ENCODE data around the gene SUPT20HL1.
"Not testable (repeated sequence)": the region's sequence is repeated elsewhere in the genome, so short reads cannot be mapped to it uniquely, and the experiment has no call there.

Gene SUPT20HL1

GRCh38 chrX:24372021-24372763, 11.8 kb downstream of the SUPT20HL1 start:
- ATAC-seq (ENCODE audit: low read depth): no peak
- Mint-ChIP-seq H3K36me3 (no peaks in the 10 kb centered on the region), H3K9me3 (no peaks in the 10 kb centered on the region), H3K27ac (no peak overlapping the region), H3K4me3 (no peak overlapping the region), H3K27me3 (peaks cover 9% of the 10 kb centered on the region), H3K4me1 (peaks cover 6% of the 10 kb centered on the region)
- DNase-seq (ENCODE audit: low spot score in 2 of 2): no peak

GRCh38 chrX:24375600-24376131, 15.2 kb downstream of the SUPT20HL1 start:
- DNase-seq (ENCODE audit: low spot score in 2 of 2) (no peak), ATAC-seq (ENCODE audit: low read depth) (no peak)
- H3K27me3 Mint-ChIP-seq: peaks cover 9% of the 10 kb centered on the region
- H3K27ac Mint-ChIP-seq: no peak overlapping the region
- H3K9me3 Mint-ChIP-seq: no peaks in the 10 kb centered on the region
- H3K4me3 Mint-ChIP-seq: no peak overlapping the region
- H3K36me3 Mint-ChIP-seq: no peaks in the 10 kb centered on the region
- peaks cover 6% of the 10 kb centered on the region for H3K4me1 Mint-ChIP-seq

GRCh38 chrX:24376403-24376802, 16.0 kb downstream of the SUPT20HL1 start:
- ATAC-seq (ENCODE audit: low read depth): no peak
- no peak for DNase-seq (ENCODE audit: low spot score in 2 of 2)
- Mint-ChIP-seq H3K36me3 (no peaks in the 10 kb centered on the region), H3K27ac (no peak overlapping the region), H3K27me3 (peaks cover 7% of the 10 kb centered on the region), H3K4me3 (no peak overlapping the region), H3K9me3 (no peaks in the 10 kb centered on the region), H3K4me1 (peaks cover 4% of the 10 kb centered on the region)

- no peak overlapping the region for H3K4me3 Mint-ChIP-seq
- peaks cover 6% of the 10 kb centered on the region for H3K27me3 Mint-ChIP-seq
- no peak overlapping the region for H3K27ac Mint-ChIP-seq
- no peak for DNase-seq (ENCODE audit: low spot score in 2 of 2)
- no peaks in the 10 kb centered on the region for H3K36me3 Mint-ChIP-seq
- H3K4me1 Mint-ChIP-seq: no peaks in the 10 kb centered on the region
- ATAC-seq (ENCODE audit: low read depth): no peak
- no peaks in the 10 kb centered on the region for H3K9me3 Mint-ChIP-seq
Measured at GRCh38 chrX:24377195-24377594, 16.8 kb downstream of the SUPT20HL1 start.

- H3K4me1 Mint-ChIP-seq: no peaks in the 10 kb centered on the region
- ATAC-seq (ENCODE audit: low read depth): no peak
- H3K9me3 Mint-ChIP-seq: no peaks in the 10 kb centered on the region
- no peak overlapping the region for H3K27ac Mint-ChIP-seq
- H3K27me3 Mint-ChIP-seq: peaks cover 4% of the 10 kb centered on the region
- no peaks in the 10 kb centered on the region for H3K36me3 Mint-ChIP-seq
- no peak overlapping the region for H3K4me3 Mint-ChIP-seq
- DNase-seq (ENCODE audit: low spot score in 2 of 2): no peak
Measured at GRCh38 chrX:24377911-24378468, 17.6 kb downstream of the SUPT20HL1 start.

GRCh38 chrX:24378706-24379105, 18.3 kb downstream of the SUPT20HL1 start:
- no peaks in the 10 kb centered on the region for H3K9me3 Mint-ChIP-seq
- ATAC-seq (ENCODE audit: low read depth) (no peak), DNase-seq (ENCODE audit: low spot score in 2 of 2) (no peak)
- no peaks in the 10 kb centered on the region for H3K4me1 Mint-ChIP-seq
- H3K4me3 Mint-ChIP-seq: no peak overlapping the region
- no peaks in the 10 kb centered on the region for H3K27me3 Mint-ChIP-seq
- H3K36me3 Mint-ChIP-seq: no peaks in the 10 kb centered on the region
- H3K27ac Mint-ChIP-seq: no peak overlapping the region

- Mint-ChIP-seq H3K27ac (no peak overlapping the region), H3K4me3 (no peak overlapping the region), H3K9me3 (no peaks in the 10 kb centered on the region), H3K36me3 (no peaks in the 10 kb centered on the region), H3K27me3 (peaks cover 3% of the 10 kb centered on the region), H3K4me1 (no peaks in the 10 kb centered on the region)
- DNase-seq (ENCODE audit: low spot score in 2 of 2) (no peak), ATAC-seq (ENCODE audit: low read depth) (no peak)
Measured at GRCh38 chrX:24380262-24381187, 20.1 kb downstream of the SUPT20HL1 start.

GRCh38 chrX:24382315-24382714, 21.9 kb downstream of the SUPT20HL1 start:
- not testable (repeated sequence) for H3K27me3 Mint-ChIP-seq; H3K4me1 Mint-ChIP-seq; H3K9me3 Mint-ChIP-seq; H3K27ac Mint-ChIP-seq; ATAC-seq (ENCODE audit: low read depth); H3K36me3 Mint-ChIP-seq; DNase-seq (ENCODE audit: low spot score in 2 of 2); H3K4me3 Mint-ChIP-seq

GRCh38 chrX:24387724-24388123, 27.3 kb downstream of the SUPT20HL1 start:
- Mint-ChIP-seq H3K4me1 (peaks cover 3% of the 10 kb centered on the region), H3K27ac (no peak overlapping the region), H3K4me3 (no peak overlapping the region), H3K36me3 (no peaks in the 10 kb centered on the region), H3K27me3 (peaks cover 17% of the 10 kb centered on the region), H3K9me3 (no peaks in the 10 kb centered on the region)
- no peak for DNase-seq (ENCODE audit: low spot score in 2 of 2)
- no peak for ATAC-seq (ENCODE audit: low read depth)

- H3K36me3 Mint-ChIP-seq: no peaks in the 10 kb centered on the region
- no peak overlapping the region for H3K27ac Mint-ChIP-seq
- peaks cover 11% of the 10 kb centered on the region for H3K27me3 Mint-ChIP-seq
- peaks cover 7% of the 10 kb centered on the region for H3K4me1 Mint-ChIP-seq
- no peak overlapping the region for H3K4me3 Mint-ChIP-seq
- no peak for DNase-seq (ENCODE audit: low spot score in 2 of 2)
- ATAC-seq (ENCODE audit: low read depth): no peak
- H3K9me3 Mint-ChIP-seq: no peaks in the 10 kb centered on the region
Measured at GRCh38 chrX:24391389-24391788, 30.9 kb downstream of the SUPT20HL1 start.

GRCh38 chrX:24391843-24392242, 31.4 kb downstream of the SUPT20HL1 start:
- Mint-ChIP-seq H3K36me3 (no peaks in the 10 kb centered on the region), H3K4me1 (peaks cover 7% of the 10 kb centered on the region), H3K27me3 (peaks cover 11% of the 10 kb centered on the region), H3K9me3 (no peaks in the 10 kb centered on the region), H3K4me3 (no peak overlapping the region), H3K27ac (no peak overlapping the region)
- DNase-seq (ENCODE audit: low spot score in 2 of 2) (no peak), ATAC-seq (ENCODE audit: low read depth) (no peak)

GRCh38 chrX:24392709-24393108, 32.3 kb downstream of the SUPT20HL1 start:
- ATAC-seq (ENCODE audit: low read depth): no peak
- no peak overlapping the region for H3K27ac Mint-ChIP-seq
- peaks cover 4% of the 10 kb centered on the region for H3K4me1 Mint-ChIP-seq
- DNase-seq (ENCODE audit: low spot score in 2 of 2): no peak
- no peaks in the 10 kb centered on the region for H3K36me3 Mint-ChIP-seq
- peaks cover 11% of the 10 kb centered on the region for H3K27me3 Mint-ChIP-seq
- no peaks in the 10 kb centered on the region for H3K9me3 Mint-ChIP-seq
- H3K4me3 Mint-ChIP-seq: no peak overlapping the region

GRCh38 chrX:24395775-24396174, 35.3 kb downstream of the SUPT20HL1 start:
- Mint-ChIP-seq H3K4me3 (no peak overlapping the region), H3K9me3 (no peaks in the 10 kb centered on the region), H3K27me3 (peaks cover 7% of the 10 kb centered on the region), H3K36me3 (no peaks in the 10 kb centered on the region), H3K4me1 (peaks cover 4% of the 10 kb centered on the region), H3K27ac (no peak overlapping the region)
- peak; percentile 34 to 59 for DNase-seq (ENCODE audit: low spot score in 2 of 2)
- ATAC-seq (ENCODE audit: low read depth): peak; percentile 76
